Eye (tissue), 1 donor: ENCODE data around the gene SEZ6L.
"Not testable (repeated sequence)": the region's sequence is repeated elsewhere in the genome, so short reads cannot be mapped to it uniquely, and the experiment has no call there.

Source experiments
- DNase-seq: peaks from one replicate; pipeline ENCODE4 v3.0.0-alpha.2; 2015

SEZ6L gene

DNA sequence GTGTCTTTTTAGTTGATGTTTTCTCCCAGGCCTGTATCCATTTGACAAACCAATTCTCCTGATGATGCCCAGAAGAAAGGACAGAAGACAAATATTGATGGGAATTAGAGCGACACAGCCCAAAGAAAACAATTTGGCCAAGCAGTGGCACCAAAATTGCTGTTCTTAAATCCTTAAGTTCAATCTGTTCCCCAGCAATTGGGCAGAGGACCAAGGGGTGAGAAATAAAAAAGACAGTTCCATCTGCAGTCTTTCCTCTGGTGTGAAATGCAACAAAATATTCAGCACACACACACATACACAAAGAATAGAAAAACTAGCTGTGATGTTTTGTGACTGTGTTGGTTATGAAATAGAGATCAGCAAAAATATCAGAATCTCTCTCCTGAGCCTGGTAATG lies 221.8 kb downstream of the SEZ6L start:
- DNase-seq = no peak

DNA sequence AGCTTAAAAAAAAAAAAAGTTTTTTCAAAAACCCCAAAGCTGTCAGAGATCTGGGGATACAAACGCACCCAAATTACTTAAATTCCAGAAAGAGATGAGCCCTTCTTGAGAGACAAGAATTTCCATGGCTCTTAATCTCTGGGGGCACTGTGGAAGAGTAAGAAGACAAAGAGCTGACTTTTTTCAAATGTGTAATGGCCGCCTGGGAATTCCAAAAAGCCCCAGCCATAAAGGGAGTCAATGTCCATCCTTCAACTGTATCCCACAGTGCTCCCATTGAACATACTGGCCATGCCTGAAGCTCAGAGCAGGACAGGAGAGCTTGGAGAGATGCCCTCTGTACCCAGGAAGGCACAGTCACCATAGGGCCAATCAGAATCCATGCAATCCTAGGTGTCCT lies 222.4 kb downstream of the SEZ6L start:
- DNase-seq = no peak

DNA sequence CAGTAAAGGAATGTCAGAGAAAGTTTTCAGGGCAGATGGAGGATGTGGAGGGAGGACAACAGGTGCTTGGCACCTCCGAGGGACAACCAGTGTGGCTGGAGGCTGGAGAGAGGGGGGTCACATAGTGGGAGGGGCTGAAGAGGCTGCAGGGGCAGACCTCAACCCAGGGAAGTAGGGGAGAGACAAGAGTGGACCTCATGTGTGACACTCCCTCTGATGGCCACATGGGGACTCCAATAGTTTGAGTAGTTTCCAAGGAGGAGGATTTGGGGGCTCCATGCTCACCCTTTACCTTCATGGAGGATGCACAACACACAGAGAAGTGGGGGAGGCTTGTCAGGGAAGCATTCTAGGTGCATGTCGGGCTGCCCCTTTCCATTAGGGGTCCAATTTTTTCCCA lies 224.7 kb downstream of the SEZ6L start:
- no peak for DNase-seq

DNA sequence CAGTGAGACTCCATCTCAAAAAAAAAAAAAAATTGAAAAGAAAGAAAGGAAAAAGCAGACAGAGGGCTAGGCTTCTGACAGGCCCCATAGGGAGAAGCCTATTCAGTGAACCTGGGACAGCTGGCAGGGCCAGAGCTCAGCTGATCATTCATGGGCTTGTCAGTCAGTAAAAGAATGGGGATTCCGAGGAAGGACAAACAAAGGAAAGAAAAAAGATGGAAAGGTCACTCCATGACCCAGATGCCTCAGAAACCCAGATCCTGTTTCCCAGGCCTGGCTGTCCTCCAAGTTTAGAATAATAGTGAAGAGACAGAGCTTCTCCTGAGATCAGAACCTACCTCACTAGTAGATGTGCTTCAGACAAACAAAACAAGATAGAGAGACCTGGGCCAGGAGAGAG lies 225.5 kb downstream of the SEZ6L start:
- DNase-seq = peak; percentile 81

DNA sequence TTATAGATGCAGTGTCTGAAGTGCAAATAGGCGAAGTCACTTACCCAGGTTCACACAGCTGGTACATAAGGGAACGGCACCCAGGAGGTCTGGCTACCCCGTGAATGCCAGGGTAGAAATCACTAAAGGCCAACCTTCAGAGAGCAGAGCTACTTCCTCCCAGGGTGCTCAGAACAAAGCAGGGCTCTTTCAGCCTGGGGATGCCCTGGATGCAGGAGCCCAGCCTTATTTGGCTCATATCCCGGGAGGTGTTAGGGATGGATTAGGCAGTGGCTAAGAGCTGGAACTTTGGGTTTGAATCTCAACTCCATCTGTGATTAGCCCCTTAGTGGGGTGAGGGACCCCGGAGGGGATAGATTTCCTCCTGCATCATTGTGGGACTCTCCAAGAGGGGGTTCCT lies 226.7 kb downstream of the SEZ6L start:
- DNase-seq = no peak

DNA sequence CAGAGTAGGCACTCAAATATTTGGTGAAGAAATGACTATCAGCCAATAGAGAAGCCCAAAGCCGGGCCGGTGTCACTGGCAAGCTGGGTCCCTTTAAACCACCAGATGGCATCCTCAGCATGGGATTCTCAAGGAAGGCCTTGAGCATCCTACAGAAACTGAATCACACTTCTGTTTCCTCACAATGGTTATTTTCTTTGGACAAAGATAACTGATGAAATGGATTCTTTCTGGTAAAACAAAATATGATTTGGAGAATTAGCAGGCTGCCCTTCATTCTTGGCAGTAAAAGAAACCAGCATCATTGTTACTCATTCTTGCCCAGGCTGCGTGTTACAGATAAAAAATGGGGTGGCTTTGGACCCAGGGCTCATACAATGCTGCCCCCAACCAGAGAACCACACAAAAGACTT lies 229.5 kb downstream of the SEZ6L start:
- DNase-seq = peak; percentile 79

DNA sequence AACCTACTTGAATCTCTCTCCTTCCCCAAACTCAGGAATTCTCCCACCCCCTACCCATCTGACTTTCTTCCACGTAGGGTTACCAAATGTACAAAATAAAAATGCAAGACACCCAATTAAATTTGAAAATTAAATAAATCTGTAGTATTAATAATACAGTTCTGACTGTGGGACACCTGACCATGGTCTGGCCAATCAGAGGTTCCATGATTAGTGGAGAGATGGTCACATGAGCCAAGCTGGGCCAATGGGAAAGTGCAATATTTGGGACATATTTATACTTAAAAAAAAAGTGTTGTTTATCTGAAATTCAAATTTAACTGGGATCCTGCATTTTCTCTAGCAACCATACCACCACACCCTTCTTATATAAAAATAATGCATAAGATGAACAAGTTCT lies 230.0 kb downstream of the SEZ6L start:
- DNase-seq = no peak

DNA sequence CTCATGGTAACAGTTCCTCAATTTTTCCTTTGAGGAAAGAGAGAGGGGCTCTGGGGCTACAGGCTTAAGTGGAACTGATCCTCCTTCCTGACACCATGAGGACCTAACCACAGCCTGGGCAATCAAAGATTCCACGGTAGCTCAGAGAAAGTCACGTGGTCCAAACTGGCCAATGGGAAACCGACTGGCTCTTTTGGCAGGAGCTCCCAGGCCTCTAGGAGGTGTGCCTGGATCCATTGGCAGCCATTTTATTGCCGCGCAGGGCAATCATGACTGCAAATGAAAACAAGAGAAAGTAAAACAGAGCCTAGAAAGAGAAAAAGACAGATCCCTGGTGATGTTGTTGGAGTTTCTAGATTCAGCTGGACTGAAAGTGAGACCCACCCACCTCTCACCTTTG lies 232.5 kb downstream of the SEZ6L start:
- DNase-seq = no peak

DNA sequence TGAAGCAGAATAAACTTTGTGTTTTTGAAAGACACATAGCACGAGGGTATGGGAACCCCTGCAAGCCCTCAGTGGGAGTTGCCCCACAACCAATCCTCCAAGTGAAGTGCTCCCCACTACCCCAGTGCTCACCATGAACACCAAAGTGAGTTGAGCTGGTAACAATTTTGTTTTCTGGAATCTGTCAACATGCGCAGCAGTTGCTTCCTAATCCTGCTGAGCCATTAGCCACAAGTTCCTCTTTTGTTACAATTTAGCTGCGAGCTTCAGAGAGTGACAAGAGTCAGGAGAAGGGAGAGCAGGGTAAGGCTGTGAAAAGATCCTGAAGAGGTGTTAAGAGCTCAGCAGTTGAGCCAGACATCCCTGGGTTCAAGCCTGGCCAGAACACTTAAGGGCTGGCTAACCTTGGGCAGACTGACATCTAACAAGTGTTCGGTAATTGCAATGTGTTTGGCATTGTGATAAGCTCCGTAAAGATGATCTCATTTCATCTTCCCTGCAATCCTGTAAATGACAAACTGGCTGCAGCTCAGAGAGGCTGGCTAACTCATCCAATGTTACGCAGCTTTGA lies 235.7 kb downstream of the SEZ6L start:
- no peak for DNase-seq

DNA sequence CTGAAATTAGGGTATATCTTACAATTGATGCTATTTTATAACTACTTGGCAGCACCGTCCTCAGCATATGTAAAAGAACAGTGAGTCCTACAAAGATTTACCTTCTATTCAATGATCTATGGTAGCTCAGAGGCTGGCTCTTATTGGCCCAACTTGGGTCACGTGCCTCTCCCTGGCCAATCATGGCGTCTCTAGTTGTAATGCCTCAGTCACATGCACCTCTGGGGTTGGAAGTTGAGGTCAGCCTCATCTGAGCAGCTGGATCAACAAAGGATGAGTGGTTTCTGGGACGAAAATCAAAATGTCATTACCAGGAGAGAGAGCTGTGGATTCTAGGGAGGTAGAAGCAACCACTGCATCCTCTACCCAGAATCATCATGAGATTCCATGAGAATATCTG lies 236.9 kb downstream of the SEZ6L start:
- no peak for DNase-seq

DNA sequence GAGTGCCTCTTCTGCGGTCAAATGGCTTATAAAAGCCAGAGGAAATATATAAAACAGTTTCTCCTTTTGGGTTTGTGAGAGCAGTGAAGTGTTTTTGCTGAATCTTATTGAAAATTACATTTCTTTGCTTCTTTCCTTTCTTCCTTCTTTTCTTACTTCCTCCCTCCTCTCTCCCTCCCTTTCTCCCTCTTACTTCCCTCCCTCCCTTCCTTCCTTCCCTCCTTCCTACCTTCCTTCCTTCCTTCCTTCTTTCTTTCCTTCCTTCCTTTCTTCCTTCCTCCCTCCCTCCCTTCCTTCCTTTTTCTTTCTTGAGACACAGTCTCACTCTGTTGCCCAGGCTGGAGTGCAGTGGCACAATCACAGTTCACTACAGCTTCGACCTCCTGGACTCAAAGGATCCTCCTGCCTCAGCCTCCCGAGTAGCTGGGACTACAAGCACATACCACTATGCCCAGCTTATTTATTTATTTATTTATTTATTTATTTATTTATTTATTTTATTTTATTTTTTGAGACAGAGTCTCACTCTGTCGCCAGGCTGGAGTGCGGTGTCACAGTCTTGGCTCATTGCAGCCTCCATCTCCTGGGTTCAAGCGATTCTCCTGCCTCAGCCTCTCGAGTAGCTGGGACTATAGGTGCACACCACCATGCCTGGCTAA lies 239.4 kb downstream of the SEZ6L start:
- DNase-seq = not testable (repeated sequence)

DNA sequence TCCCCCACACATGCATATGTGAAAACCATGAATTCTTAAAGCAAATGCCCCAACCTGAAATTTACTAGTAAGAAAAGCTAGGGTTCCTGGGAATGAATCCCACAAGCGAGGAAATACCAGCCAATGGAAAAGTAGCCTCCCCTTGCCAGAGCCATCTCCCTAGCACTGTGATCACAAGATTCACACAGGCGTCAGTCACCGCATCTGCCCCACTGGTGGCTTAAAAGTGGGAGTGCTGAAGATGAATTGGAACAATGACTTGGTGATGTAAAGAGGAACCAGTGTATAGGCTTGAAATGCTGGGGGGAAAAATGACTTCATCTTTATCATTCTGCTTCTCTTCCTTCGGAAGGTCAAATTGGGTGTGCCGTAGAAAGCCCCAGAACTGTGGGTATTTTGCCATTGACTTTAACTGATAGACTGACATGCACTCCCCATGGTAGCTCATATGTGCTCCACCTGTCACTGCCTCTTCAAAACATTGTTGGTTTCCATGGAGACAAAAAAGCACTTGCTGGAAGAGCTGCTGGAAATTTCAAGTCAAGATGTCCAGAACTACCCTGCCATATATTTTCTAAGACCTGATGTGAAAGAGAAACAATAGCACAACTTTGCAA lies 240.6 kb downstream of the SEZ6L start:
- peak; percentile 58 for DNase-seq

DNA sequence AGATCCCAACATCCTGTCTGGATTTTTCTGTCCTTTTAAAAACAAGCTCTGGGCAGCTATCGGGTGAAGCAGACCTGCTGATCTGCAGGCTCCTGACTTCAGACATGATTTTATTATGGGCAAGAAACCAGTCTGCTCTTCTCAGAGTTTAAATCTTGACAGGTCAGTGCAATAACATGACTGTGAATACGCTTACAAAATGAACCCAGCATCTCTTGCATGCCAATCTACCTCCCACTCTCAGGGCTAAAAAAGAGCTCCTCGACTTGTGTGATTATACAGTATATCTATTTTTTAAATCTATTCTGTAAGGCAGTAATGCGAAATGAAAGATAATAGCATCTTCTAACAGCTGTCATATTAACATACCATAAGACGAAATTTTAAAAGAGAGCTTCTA lies 241.1 kb downstream of the SEZ6L start:
- DNase-seq = no peak

DNA sequence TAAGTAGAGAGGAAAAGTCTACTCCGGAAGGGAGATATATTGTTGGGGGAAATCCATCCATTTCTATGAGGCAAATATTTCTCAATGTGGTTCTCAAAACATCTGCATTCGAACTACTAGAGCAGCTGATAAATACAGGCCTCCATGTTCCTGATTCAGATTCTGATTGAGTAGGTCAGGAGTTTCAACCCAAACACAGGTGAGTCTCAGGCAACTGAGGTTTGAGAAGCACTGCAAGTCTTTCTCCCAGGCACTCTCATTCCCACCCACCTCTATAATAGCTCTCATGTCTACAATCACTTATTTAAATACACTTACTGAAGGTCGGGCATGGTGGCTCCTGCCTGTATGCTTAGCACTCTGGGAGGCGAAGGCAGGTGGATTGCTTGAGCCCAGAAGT lies 245.1 kb downstream of the SEZ6L start:
- no peak for DNase-seq

DNA sequence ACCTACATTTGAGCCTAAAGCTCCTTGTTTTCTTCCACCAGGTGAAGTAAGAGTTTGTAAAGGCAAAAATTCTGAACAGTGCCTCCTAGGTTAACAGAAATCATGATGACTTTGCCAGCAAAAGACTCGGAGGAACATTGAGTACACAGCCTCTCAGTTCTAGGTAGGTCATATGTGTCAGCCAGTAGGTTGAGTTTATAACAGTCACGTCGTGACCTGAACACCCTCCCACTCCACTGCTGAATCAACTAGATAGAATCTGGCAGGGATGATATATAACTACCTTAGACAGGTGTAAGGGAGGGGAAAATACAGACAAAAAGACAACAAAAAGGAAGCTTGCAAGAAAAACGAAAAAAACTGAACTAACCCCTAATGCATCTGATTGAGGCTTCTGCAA lies 247.0 kb downstream of the SEZ6L start:
- no peak for DNase-seq

DNA sequence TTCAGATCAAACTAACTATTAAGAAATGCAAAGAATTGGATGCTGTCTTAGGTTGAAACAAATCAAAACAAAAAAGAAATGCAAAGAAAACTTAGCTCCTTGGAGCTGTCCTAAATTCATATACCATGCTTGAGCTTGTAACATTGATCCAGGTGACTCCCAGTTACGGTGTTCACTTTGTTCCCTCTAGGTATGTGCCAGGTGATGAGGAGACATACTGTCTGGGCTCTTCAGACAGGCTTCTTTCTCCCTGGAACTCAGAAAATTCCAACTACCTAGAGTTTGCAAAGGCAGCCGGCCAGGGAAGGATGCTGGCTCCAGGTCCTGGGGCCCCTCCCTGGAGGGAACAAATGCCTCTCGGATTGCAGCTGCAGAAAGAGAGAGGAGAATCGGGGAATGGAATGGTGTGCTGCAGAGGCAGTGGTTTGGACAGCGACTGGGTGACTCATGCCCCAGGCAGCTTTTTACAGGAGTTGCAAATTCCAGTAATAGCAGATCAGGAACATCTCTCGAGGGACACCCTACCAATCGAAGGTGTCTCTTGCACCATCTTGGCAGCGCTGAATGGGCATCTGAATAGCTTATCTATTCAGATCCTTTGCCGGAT lies 247.5 kb downstream of the SEZ6L start:
- DNase-seq = peak; percentile 32

DNA sequence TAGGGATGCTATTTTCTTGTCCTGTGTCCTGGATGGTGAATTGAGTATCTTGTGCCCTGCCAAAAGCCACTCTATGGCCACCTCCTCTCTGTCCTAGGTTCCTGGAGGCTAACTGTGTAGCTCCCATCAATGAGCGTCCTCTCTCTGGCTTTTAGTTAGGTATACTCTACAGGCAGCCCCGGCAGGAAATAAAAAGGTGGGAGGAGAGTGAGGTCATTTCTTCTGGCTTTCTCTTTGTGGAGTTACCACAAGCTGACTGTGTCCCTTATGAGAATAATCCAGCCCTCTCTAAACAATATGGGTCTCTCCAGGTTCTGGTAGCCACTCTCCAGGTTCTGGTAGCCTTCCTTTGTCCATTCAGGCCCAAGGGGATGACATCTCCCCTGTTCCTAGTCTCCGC lies 248.1 kb downstream of the SEZ6L start:
- no peak for DNase-seq

DNA sequence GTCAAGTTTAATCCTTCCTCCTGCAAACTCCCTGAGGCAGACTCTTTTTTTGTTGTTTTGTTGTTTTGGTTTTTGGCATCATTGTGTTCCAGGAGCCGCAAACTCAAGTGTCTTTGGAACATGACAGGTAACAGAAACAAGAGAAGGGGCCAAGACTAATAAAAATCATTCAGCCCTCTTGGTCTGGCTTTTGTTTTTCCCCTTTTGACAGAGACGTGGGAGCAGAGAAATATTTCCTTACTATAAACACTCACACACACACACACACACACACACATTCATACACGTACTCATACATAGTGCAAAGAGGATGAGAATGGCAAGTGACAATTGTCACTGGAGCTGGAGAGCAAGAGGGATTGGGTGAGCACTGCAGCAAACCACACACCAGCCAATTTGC lies 249.4 kb downstream of the SEZ6L start:
- no peak for DNase-seq

DNA sequence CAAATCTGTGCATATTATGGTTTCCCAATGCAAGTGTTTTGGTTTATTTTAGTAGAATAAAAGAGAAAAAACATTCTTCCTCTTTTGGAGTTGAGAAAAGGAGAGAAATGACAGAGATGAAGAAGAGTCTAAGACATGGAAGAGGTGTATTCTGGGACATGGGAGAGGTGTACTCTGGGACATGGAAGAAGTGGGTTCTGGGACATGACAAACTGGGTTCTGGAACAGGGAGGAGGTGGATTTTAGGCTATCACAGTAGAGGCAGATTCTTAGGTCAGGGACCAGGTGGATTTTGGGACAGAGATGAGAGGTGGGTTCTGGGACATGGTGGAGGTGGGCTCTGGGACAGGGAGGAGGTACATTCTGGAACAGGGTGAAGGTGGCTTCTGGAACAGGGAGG lies 257.7 kb downstream of the SEZ6L start:
- no peak for DNase-seq

DNA sequence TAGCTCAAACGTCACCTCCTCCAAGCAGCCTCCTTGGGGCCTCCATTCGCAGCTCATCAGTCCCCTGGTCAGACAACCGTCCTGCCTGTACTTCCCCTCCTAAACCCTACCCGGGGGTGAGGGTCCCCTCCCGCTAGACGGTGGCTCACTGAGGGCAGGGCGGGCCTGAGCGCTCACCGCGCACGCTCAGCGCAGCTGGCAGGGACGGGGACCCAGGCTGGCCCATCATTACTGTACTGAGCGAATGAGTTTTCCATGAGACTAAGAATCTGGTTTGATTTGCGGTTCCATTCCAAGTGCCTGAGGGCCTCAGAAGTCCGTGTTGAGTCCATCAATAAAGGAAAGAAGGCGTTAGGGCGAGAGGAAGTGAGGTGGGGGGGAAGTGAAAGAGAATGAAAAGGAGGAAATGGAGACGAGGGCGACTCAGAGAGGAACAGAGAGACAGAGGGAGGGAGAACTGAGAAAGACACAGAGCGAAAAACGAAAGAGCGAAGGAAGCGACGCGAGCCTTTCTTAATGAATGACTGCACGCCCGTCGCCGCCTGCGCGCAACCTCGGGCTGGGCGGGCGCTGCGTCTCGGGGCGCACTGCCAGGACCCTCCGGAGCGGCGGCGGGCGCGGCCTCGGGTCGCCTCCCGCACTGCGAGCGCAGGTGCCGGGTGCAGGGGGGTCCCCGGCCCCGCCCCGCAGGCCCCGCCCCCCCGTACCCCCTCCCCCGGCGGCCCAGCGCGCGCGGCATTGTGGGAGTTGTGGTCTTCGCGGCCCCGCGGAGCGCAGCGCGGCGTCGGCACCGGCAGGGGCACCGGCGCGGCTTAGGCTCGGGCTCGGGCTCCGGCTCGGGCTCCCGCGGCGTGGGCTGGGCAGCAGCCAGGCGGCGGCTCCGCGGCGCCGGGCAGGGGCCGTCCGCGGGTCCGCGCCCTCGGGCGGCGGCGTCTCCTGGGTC lies 259.5 kb downstream of the SEZ6L start, which contains the start of gene ASPHD2:
ASPHD2 (plus strand) TSS at position 746 of the 943 bp plus-strand sequence. CDS start 4,356 bp downstream, outside the sequence.
- DNase-seq = peak; percentile 88

DNA sequence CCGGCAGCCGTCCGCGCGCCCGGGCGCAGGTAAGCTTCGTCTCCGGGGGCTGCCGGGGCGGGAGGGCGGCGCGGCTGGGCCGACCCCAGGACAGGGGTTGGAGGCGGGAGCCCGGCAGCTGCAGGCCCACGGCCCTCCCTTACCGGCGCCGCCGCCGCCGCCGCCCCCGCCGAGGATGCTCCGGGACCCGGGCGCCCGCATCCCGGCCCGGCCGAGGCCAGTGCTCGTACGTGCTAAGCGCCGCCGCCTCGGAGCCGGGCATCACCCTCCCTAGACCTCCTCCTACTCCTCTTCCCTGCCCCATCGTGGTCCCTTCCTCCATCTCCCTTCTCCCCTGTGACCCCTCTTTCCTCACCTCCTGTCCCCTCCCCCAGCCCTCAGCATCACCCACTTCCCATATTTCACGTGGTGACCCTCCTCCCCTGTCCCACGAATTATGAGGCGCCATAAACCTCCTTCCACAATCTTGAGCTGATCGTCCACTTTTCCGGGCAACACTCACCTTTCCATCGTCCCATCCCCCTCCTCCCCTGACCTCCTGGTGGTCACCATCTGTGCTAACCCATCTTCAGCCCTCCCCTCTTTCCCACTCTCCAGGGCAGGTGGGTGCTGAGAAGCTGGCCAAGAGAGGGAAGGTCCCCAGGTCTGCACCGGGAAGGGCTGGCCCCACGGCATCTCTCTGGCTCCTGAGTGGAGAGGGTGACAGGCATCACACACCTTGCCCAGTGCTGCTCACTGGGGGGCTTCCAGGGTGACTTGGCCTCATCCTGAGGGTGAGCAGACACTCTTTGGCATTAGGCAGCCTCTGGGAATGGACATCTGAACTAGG lies 260.4 kb downstream of the SEZ6L start:
- DNase-seq = peak; percentile 33

DNA sequence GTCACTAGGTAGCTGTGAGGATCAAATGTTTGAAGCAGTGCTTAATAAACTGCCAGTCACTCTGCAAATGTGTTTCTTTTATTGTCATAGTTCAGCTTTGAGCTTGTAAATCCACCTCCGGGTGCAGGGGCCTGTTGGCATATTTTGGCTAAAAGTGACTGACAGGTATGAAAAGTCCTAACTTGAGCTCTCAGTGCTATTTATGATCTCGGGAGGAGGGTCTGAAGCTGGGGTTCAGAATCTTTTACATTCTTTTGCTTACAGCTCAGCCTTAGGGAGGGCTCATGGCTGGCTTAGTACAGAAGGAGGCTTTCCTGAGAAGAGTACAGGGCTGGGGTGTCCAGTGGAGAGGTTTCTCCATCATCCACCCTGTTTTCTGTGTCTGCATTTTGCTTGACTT lies 261.3 kb downstream of the SEZ6L start:
- no peak for DNase-seq
